Ascending aorta (tissue), 2 donors: ENCODE results near the gene KRTAP6-1. TPM values are rescaled to one million over a fixed set of nuclear protein-coding genes. Genes with fewer than 3 reads are reported as not detected.

Experiments
- DNase-seq, 2 donors: peaks; one replicate each; pipeline ENCODE4 v3.0.0-alpha.2; 2019; ENCODE audit warnings: low spot score in 2 of 2
- H3K27ac ChIP-seq, 2 donors: fragments of 200-600 bp; sonication (generic); one replicate each; pipeline ENCODE4 v1.5.1; 2016 to 2017; ENCODE audit warnings: mild to moderate bottlenecking in 1 of 2
- H3K27me3 ChIP-seq: fragments of 200-600 bp; sonication (generic); one replicate; pipeline ENCODE4 v1.5.1; 2017
- H3K36me3 ChIP-seq, 2 donors: fragments of 200-600 bp; sonication (generic); one replicate each; pipeline ENCODE4 v1.5.1; 2016
- H3K4me1 ChIP-seq, 2 donors: fragments of 200-600 bp; sonication (generic); one replicate each; pipeline ENCODE4 v1.5.1; 2016 to 2017; ENCODE audit warnings: mild to moderate bottlenecking in 1 of 2
- H3K4me3 ChIP-seq, 2 donors: fragments of 200-600 bp; sonication (generic); one replicate each; pipeline ENCODE4 v1.5.1; 2016 to 2017; ENCODE audit warnings: mild to moderate bottlenecking in 1 of 2
- H3K9me3 ChIP-seq, 2 donors: fragments of 200-600 bp; sonication (generic); one replicate each; pipeline ENCODE4 v1.5.1; 2016
- intact Hi-C: fragments of 100-400 bp; cut with DNase I; formaldehyde crosslinking; loops from one replicate; pipeline ENCODE4 v1.15.1; 2023
- total RNA-seq: library from RNA; depleted of rRNA; stranded (reverse); fragments of >200 nt; gene quantifications from one replicate; pipeline ENCODE4 v1.1.0, GENCODE V29; 2016
- TF ChIP-seq, protein P1 (sequence below), 3 experiments: fragments of 200-600 bp in 2 of 3; fragments of 450-650 bp in 1 of 3; sonication (generic) in 2 of 3; IDR thresholded peaks; one replicate each; pipeline ENCODE4 v1.5.1; 2016 to 2019; ENCODE audit warnings: antibody characterized with exemption in 3 of 3, mild to moderate bottlenecking in 1 of 3, moderate library complexity in 1 of 3

Gene KRTAP6-1
- total RNA-seq, 1 donor from 2014 or later = not detected

DNA sequence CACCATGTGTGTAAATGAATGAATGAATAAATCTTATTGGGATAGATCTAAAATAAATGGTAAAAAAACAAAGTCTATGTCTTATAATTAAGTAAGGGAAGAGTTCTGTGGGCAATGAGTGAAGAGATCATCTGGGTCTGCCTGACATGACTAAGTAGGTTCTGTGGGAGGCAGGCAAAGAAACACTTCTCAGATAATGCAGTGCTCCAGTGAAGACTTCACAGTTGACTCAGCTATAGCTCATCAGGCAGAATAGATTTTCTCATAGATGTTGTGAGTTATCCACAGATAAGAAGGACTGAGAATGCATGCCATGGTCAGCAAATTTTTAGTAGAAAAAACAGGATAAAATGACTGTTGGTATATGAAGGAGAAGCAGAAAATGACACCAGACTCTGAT, 36.0 kb downstream of the KRTAP6-1 start:
- TF ChIP-seq, protein P1, sequence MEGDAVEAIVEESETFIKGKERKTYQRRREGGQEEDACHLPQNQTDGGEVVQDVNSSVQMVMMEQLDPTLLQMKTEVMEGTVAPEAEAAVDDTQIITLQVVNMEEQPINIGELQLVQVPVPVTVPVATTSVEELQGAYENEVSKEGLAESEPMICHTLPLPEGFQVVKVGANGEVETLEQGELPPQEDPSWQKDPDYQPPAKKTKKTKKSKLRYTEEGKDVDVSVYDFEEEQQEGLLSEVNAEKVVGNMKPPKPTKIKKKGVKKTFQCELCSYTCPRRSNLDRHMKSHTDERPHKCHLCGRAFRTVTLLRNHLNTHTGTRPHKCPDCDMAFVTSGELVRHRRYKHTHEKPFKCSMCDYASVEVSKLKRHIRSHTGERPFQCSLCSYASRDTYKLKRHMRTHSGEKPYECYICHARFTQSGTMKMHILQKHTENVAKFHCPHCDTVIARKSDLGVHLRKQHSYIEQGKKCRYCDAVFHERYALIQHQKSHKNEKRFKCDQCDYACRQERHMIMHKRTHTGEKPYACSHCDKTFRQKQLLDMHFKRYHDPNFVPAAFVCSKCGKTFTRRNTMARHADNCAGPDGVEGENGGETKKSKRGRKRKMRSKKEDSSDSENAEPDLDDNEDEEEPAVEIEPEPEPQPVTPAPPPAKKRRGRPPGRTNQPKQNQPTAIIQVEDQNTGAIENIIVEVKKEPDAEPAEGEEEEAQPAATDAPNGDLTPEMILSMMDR (IDR thresholded peaks at IDR 0.05) = no peak
- intact Hi-C loops = no loop called here
- H3K36me3 ChIP-seq = no peaks in the 10 kb centered on the region
- no peaks in the 10 kb centered on the region for H3K9me3 ChIP-seq
- no peaks in the 10 kb centered on the region for H3K4me1 ChIP-seq
- H3K27ac ChIP-seq = no peak overlapping the region
- no peaks in the 10 kb centered on the region for H3K27me3 ChIP-seq
- DNase-seq = no peak
- H3K4me3 ChIP-seq = no peak overlapping the region

DNA sequence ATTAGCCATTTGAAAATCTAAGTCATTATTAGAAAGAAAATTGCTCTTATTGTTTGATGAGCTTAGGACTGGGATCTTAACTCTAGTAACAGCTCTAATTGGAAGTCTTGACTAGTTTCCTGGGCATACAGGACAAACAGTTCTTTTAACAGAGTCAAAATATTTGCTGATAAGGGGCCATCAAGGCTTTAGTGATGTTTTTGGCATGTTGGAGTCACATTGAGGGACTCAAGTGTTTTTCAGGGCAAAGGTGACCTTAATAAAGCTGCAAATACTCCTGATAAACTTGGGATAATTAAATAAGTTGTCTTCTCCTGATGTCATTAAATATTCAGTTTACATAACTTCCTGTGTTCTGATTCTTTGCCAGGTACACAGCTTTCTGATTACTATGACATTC, 46.1 kb downstream of the KRTAP6-1 start:
- no peak for DNase-seq
- intact Hi-C loops = no loop called here
- no peak overlapping the region for H3K4me3 ChIP-seq
- H3K36me3 ChIP-seq = no peaks in the 10 kb centered on the region
- no peaks in the 10 kb centered on the region for H3K4me1 ChIP-seq
- H3K27ac ChIP-seq = no peak overlapping the region
- no peaks in the 10 kb centered on the region for H3K9me3 ChIP-seq
- TF ChIP-seq, protein P1 (IDR thresholded peaks at IDR 0.05) = no peak
- no peaks in the 10 kb centered on the region for H3K27me3 ChIP-seq

DNA sequence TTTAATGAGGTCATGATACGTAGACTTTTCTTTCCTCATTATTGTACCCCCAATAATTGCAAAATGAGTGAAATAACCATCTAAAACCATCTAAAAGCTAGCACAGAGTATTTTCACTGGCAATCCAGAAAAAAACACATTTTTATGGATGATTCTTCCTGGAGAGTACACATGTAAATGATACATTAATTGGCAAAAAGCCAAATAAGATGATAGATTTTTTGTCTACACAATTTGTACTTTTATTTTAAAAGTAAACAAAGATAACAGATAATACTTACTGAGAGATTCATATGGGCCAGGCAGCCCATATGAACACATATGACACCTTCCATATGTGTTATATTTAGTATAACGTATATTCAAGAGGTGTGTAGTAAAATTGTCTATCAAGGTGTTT, 50.1 kb downstream of the KRTAP6-1 start:
- H3K4me1 ChIP-seq = no peaks in the 10 kb centered on the region
- no peaks in the 10 kb centered on the region for H3K27me3 ChIP-seq
- DNase-seq = no peak
- intact Hi-C loops = no loop called here
- H3K36me3 ChIP-seq = no peaks in the 10 kb centered on the region
- H3K27ac ChIP-seq = no peak overlapping the region
- H3K9me3 ChIP-seq = no peaks in the 10 kb centered on the region
- TF ChIP-seq, protein P1 (IDR thresholded peaks at IDR 0.05) = no peak
- no peak overlapping the region for H3K4me3 ChIP-seq

Other genes starting within 250 kb of the KRTAP6-1 start
- not detected for gene KRTAP13-2, start 241.7 kb downstream of the KRTAP6-1 start, total RNA-seq
- not detected for gene KRTAP13-1, start 217.9 kb downstream of the KRTAP6-1 start, total RNA-seq
- gene KRTAP13-3, start 188.0 kb downstream of the KRTAP6-1 start, total RNA-seq = not detected
- not detected for gene KRTAP13-4, start 183.7 kb downstream of the KRTAP6-1 start, total RNA-seq
- gene KRTAP15-1, start 173.7 kb downstream of the KRTAP6-1 start, total RNA-seq = not detected
- gene KRTAP19-1, start 133.6 kb downstream of the KRTAP6-1 start, total RNA-seq = not detected
- gene KRTAP19-2, start 126.5 kb downstream of the KRTAP6-1 start, total RNA-seq = not detected
- gene KRTAP19-3, start 121.9 kb downstream of the KRTAP6-1 start, total RNA-seq = not detected
- not detected for gene KRTAP19-4, start 116.8 kb downstream of the KRTAP6-1 start, total RNA-seq
- not detected for gene KRTAP19-5, start 111.8 kb downstream of the KRTAP6-1 start, total RNA-seq
- not detected for gene KRTAP19-6, start 72.1 kb downstream of the KRTAP6-1 start, total RNA-seq
- gene KRTAP19-7, start 52.6 kb downstream of the KRTAP6-1 start, total RNA-seq = not detected
- gene KRTAP22-2, start 23.5 kb downstream of the KRTAP6-1 start, total RNA-seq = not detected
- not detected for gene KRTAP6-3, start 21.5 kb downstream of the KRTAP6-1 start, total RNA-seq
- not detected for gene KRTAP6-2, start 15.0 kb downstream of the KRTAP6-1 start, total RNA-seq
- not detected for gene KRTAP22-1, start 12.8 kb downstream of the KRTAP6-1 start, total RNA-seq
- gene KRTAP20-1, start 2.5 kb upstream of the KRTAP6-1 start, total RNA-seq = not detected
- gene KRTAP20-4, start 6.7 kb upstream of the KRTAP6-1 start, total RNA-seq = not detected
- gene KRTAP20-2, start 21.3 kb upstream of the KRTAP6-1 start, total RNA-seq = not detected
- gene KRTAP20-3, start 28.9 kb upstream of the KRTAP6-1 start, total RNA-seq = not detected
- gene KRTAP21-3, start 104.8 kb upstream of the KRTAP6-1 start, total RNA-seq = not detected
- gene KRTAP21-2, start 133.3 kb upstream of the KRTAP6-1 start, total RNA-seq = not detected
- not detected for gene KRTAP21-1, start 141.5 kb upstream of the KRTAP6-1 start, total RNA-seq
- gene KRTAP8-1, start 199.3 kb upstream of the KRTAP6-1 start, total RNA-seq = not detected
- not detected for gene KRTAP7-1, start 215.8 kb upstream of the KRTAP6-1 start, total RNA-seq